H9 (cell line): ENCODE results near the gene SLC17A7. TPM values are rescaled to one million over a fixed set of nuclear protein-coding genes. Genes with fewer than 3 reads are reported as not detected.

Experiments used
- DNase-seq: peaks from one replicate; pipeline ENCODE4 v3.0.0-alpha.2; 2017
- H2AFZ ChIP-seq: one replicate; pipeline ENCODE4 v1.6.1; 2013; ENCODE audit warnings: mild to moderate bottlenecking, low read length, control low read depth, moderate library complexity
- H2AK5ac ChIP-seq: 2 replicates; pipeline ENCODE4 v1.6.1; 2013; ENCODE audit warnings: low read length, control low read depth, mixed read lengths; ENCODE audit not compliant: insufficient read length
- H2BK120ac ChIP-seq: one replicate; pipeline ENCODE4 v1.6.1; 2013; ENCODE audit warnings: low read depth, mild to moderate bottlenecking, low read length, control low read depth, inconsistent platforms; ENCODE audit not compliant: poor library complexity, severe bottlenecking
- H2BK12ac ChIP-seq: 2 replicates; pipeline ENCODE4 v1.6.1; 2013; ENCODE audit warnings: low read length, control low read depth, mixed read lengths, low read depth; ENCODE audit not compliant: insufficient read length
- H2BK15ac ChIP-seq: 2 replicates; pipeline ENCODE4 v1.6.1; 2013; ENCODE audit warnings: low read depth, low read length, control low read depth
- H2BK20ac ChIP-seq: one replicate; pipeline ENCODE4 v1.6.1; 2013; ENCODE audit warnings: low read depth, mild to moderate bottlenecking, low read length, control low read depth, inconsistent platforms; ENCODE audit not compliant: poor library complexity, severe bottlenecking
- H2BK5ac ChIP-seq: 2 replicates; pipeline ENCODE4 v1.6.1; 2013; ENCODE audit warnings: low read length, control low read depth, mixed read lengths; ENCODE audit not compliant: insufficient read length
- H3K14ac ChIP-seq: 2 replicates; pipeline ENCODE4 v1.6.1; 2013; ENCODE audit warnings: low read length, control low read depth; ENCODE audit not compliant: insufficient read depth
- H3K18ac ChIP-seq: 2 replicates; pipeline ENCODE4 v1.6.1; 2013; ENCODE audit warnings: low read depth, mild to moderate bottlenecking, mixed read lengths, low read length, control low read depth; ENCODE audit not compliant: insufficient read length
- H3K23ac ChIP-seq: 2 replicates; pipeline ENCODE4 v1.6.1; 2013; ENCODE audit warnings: low read length, control low read depth, mixed read lengths, low read depth; ENCODE audit not compliant: insufficient read length
- H3K23me2 ChIP-seq: 2 replicates; pipeline ENCODE4 v1.6.1; 2013; ENCODE audit warnings: low read depth, mild to moderate bottlenecking, mixed read lengths, low read length, control low read depth; ENCODE audit not compliant: insufficient read length, poor library complexity, severe bottlenecking
- H3K27ac ChIP-seq: 2 replicates; pipeline ENCODE4 v1.5.1; 2013; ENCODE audit warnings: low read length, control low read depth, mixed read lengths, low read depth; ENCODE audit not compliant: insufficient read length
- H3K27me3 ChIP-seq: 2 replicates; pipeline ENCODE4 v1.6.1; 2013; ENCODE audit warnings: low read length, control low read depth, inconsistent platforms; ENCODE audit not compliant: insufficient read depth
- H3K4ac ChIP-seq: 2 replicates; pipeline ENCODE4 v1.6.1; 2013; ENCODE audit warnings: low read depth, mild to moderate bottlenecking, control low read depth, inconsistent platforms, low read length, moderate library complexity
- H3K4me1 ChIP-seq: 2 replicates; pipeline ENCODE4 v1.6.1; 2013; ENCODE audit warnings: low read length, control low read depth, inconsistent platforms; ENCODE audit not compliant: insufficient read depth
- H3K4me2 ChIP-seq: 2 replicates; pipeline ENCODE4 v1.6.1; 2013; ENCODE audit warnings: low read length, control low read depth, mixed read lengths; ENCODE audit not compliant: insufficient read length, insufficient read depth
- H3K56ac ChIP-seq: 2 replicates; pipeline ENCODE4 v1.6.1; 2013; ENCODE audit warnings: low read depth, mild to moderate bottlenecking, mixed read lengths, low read length, control low read depth; ENCODE audit not compliant: insufficient read length
- H3K79me1 ChIP-seq: 2 replicates; pipeline ENCODE4 v1.6.1; 2013; ENCODE audit warnings: low read depth, mild to moderate bottlenecking, moderate library complexity, low read length, control low read depth, inconsistent platforms; ENCODE audit not compliant: insufficient read depth, poor library complexity, severe bottlenecking
- H3K79me2 ChIP-seq: 2 replicates; pipeline ENCODE4 v1.6.1; 2013; ENCODE audit warnings: low read length, control low read depth, inconsistent platforms; ENCODE audit not compliant: insufficient read depth
- H3K9ac ChIP-seq: 2 replicates; pipeline ENCODE4 v1.6.1; 2013; ENCODE audit warnings: low read length, control low read depth, mixed read lengths; ENCODE audit not compliant: insufficient read length; ENCODE audit errors: extremely low read depth
- H3K9me3 ChIP-seq: one replicate; pipeline ENCODE4 v1.6.1; 2013; ENCODE audit warnings: low read depth, low read length, inconsistent platforms; ENCODE audit not compliant: control insufficient read depth
- H3T11ph ChIP-seq: one replicate; pipeline ENCODE4 v1.6.1; 2013; ENCODE audit warnings: mild to moderate bottlenecking, low read length, control low read depth, inconsistent platforms
- H4K20me1 ChIP-seq: one replicate; pipeline ENCODE4 v1.6.1; 2013; ENCODE audit not compliant: control insufficient read depth, insufficient read length, insufficient read depth
- H4K5ac ChIP-seq: 2 replicates; pipeline ENCODE4 v1.6.1; 2013; ENCODE audit warnings: low read depth, mild to moderate bottlenecking, mixed read lengths, low read length, control low read depth; ENCODE audit not compliant: insufficient read length
- H4K8ac ChIP-seq: replicated peaks from 2 replicates; pipeline ENCODE4 v1.6.1; 2013; ENCODE audit warnings: low read length, control low read depth, mixed read lengths, low read depth; ENCODE audit not compliant: insufficient read length
- H4K91ac ChIP-seq: 2 replicates; pipeline ENCODE4 v1.6.1; 2013; ENCODE audit warnings: low read depth, mild to moderate bottlenecking, moderate library complexity, mixed read lengths, low read length, control low read depth; ENCODE audit not compliant: insufficient read length
- H3K27ac Mint-ChIP-seq, 3 experiments: 2 replicates in 2 of 3; 3 replicates in 1 of 3; pipeline ENCODE4 v1.8.0; 2020 to 2021; ENCODE audit warnings: mixed read lengths in 3 of 3, mild to moderate bottlenecking in 1 of 3, moderate library complexity in 1 of 3
- H3K27me3 Mint-ChIP-seq: 2 replicates; pipeline ENCODE4 v1.8.0; 2021; ENCODE audit warnings: low read depth, mild to moderate bottlenecking, moderate library complexity, mixed read lengths
- H3K36me3 Mint-ChIP-seq, 3 experiments: 2 replicates in 2 of 3; 3 replicates in 1 of 3; pipeline ENCODE4 v1.8.0; 2020 to 2021; ENCODE audit warnings: low read depth in 3 of 3, mixed read lengths in 3 of 3; ENCODE audit not compliant: insufficient read depth in 1 of 3
- H3K4me1 Mint-ChIP-seq, 2 experiments: 2 replicates each; pipeline ENCODE4 v1.8.0; 2020; ENCODE audit warnings: mixed read lengths in 2 of 2
- H3K4me3 Mint-ChIP-seq, 2 experiments: 2 replicates in 1 of 2; 3 replicates in 1 of 2; pipeline ENCODE4 v1.8.0; 2020 to 2021; ENCODE audit warnings: mild to moderate bottlenecking in 2 of 2, mixed read lengths in 2 of 2, moderate library complexity in 1 of 2
- H3K9me3 Mint-ChIP-seq, 2 experiments: 2 replicates in 1 of 2; 3 replicates in 1 of 2; pipeline ENCODE4 v1.8.0; 2020; ENCODE audit warnings: mild to moderate bottlenecking in 2 of 2, mixed read lengths in 2 of 2, moderate library complexity in 1 of 2
- WGBS: extraction: QIAGEN DNeasy Blood & Tissue Kit; methylation state at CpG from one replicate; pipeline ENCODE4 v1.1.7; 2013; ENCODE audit warnings: missing lambda C conversion rate, low lambda C conversion rate, mixed read lengths; ENCODE audit not compliant: insufficient read length; ENCODE audit errors: extremely low coverage; 5-methylcytosine and 5-hydroxymethylcytosine counted together
- total RNA-seq: library from RNA; stranded (reverse); gene quantifications from 2 replicates; pipeline ENCODE4 v1.2.1, GENCODE V29; 2021
- TF ChIP-seq, protein P1 (sequence below): fragments of 200-600 bp; sonication (generic); conservative IDR thresholded peaks from 3 replicates; pipeline ENCODE4 v1.8.0; 2021; ENCODE audit warnings: antibody characterized with exemption, mild to moderate bottlenecking

Gene SLC17A7
- total RNA-seq, 1 experiment from 2014 or later, result 1.3 TPM

DNA sequence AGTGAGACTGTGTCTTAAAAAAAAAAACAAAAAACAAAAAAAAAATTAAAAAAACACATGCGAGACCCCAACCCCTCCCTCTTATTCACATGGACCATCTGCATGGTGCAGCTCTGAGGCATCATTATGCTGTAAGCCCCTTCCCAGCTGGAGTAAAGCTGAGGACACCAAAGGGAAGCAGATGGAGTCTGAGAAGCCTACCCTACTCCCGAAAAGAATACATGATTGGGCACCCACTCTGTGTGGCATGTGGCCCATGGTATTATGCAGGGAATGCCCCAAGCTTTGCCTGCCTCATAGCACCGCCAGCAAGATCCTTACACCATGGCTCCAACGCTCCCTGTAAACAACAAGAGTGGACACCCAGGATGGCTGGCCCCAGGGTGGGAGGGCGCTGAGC is 22.8 kb downstream of the SLC17A7 start:
- H3K27me3 ChIP-seq, result peaks cover 16% of the 10 kb centered on the region; the same call in 1 of the 2 replicates
- H2BK20ac ChIP-seq, result no peak overlapping the region
- H3K9me3 ChIP-seq, result no peaks in the 10 kb centered on the region
- H3K4ac ChIP-seq, result no peak overlapping the region
- no peak overlapping the region for H4K5ac ChIP-seq
- no peak overlapping the region for H3K9ac ChIP-seq
- no peak overlapping the region for H2AK5ac ChIP-seq
- H2BK120ac ChIP-seq, result no peak overlapping the region
- TF ChIP-seq, protein P1, sequence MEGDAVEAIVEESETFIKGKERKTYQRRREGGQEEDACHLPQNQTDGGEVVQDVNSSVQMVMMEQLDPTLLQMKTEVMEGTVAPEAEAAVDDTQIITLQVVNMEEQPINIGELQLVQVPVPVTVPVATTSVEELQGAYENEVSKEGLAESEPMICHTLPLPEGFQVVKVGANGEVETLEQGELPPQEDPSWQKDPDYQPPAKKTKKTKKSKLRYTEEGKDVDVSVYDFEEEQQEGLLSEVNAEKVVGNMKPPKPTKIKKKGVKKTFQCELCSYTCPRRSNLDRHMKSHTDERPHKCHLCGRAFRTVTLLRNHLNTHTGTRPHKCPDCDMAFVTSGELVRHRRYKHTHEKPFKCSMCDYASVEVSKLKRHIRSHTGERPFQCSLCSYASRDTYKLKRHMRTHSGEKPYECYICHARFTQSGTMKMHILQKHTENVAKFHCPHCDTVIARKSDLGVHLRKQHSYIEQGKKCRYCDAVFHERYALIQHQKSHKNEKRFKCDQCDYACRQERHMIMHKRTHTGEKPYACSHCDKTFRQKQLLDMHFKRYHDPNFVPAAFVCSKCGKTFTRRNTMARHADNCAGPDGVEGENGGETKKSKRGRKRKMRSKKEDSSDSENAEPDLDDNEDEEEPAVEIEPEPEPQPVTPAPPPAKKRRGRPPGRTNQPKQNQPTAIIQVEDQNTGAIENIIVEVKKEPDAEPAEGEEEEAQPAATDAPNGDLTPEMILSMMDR, result no peak
- no peak for DNase-seq
- H3K23me2 ChIP-seq, result peaks cover 13% of the 10 kb centered on the region
- no peak overlapping the region for H3K23ac ChIP-seq
- H3K56ac ChIP-seq, result no peak overlapping the region
- no peak overlapping the region for H3K14ac ChIP-seq
- peaks cover 55 to 76% of the 10 kb centered on the region in 2 experiments for H3K4me1 Mint-ChIP-seq
- H3K27me3 Mint-ChIP-seq, result peaks cover 37% of the 10 kb centered on the region
- no CpG with 5 or more reads among the region's 5 CpGs for WGBS
- H2BK5ac ChIP-seq, result no peak overlapping the region
- no peak overlapping the region for H3K4me2 ChIP-seq
- peaks cover 0 to 9% of the 10 kb centered on the region in 2 experiments; a peak in 2 of 5 replicates for H3K9me3 Mint-ChIP-seq
- no peak overlapping the region for H3K27ac Mint-ChIP-seq
- no peak overlapping the region for H4K91ac ChIP-seq
- H3K79me2 ChIP-seq, result no peaks in the 10 kb centered on the region
- H2BK12ac ChIP-seq, result no peak overlapping the region
- H3K4me3 Mint-ChIP-seq, result no peak overlapping the region
- no peak overlapping the region for H3T11ph ChIP-seq
- no peaks in the 10 kb centered on the region; a peak in 1 of 7 replicates for H3K36me3 Mint-ChIP-seq
- H3K4me1 ChIP-seq, result no peaks in the 10 kb centered on the region; the same call in 1 of the 2 replicates
- H4K8ac ChIP-seq, result no peak overlapping the region
- H3K27ac ChIP-seq, result no peak overlapping the region
- no peak overlapping the region for H2AFZ ChIP-seq
- H3K18ac ChIP-seq, result no peak overlapping the region
- no peaks in the 10 kb centered on the region for H3K79me1 ChIP-seq
- no peaks in the 10 kb centered on the region for H4K20me1 ChIP-seq
- H2BK15ac ChIP-seq, result no peak overlapping the region
